ENCODE measurements around the gene MIXL1.
"Not testable (repeated sequence)": the region's sequence is repeated elsewhere in the genome, so short reads cannot be mapped to it uniquely, and the experiment has no call there.

GRCh38 chr1:226252841-226253240, 29.4 kb downstream of the MIXL1 start:
- TF ChIP-seq CTCF (conservative IDR thresholded peaks at IDR 0.05); ZFX (IDR thresholded peaks at IDR 0.05): not testable (repeated sequence)

Data from C4-2B (cell line).